CD4-positive, alpha-beta T cell treated with Interleukin-12 subunit alpha and Interleukin-12 subunit beta, for 1 hour (primary cell): ENCODE results near the gene LRRN3.

Experiments
- DNase-seq: peaks from one replicate; pipeline ENCODE4 v3.0.0-alpha.2; 2020

Gene LRRN3

GRCh38 chr7:111108000-111108399 lies 17.1 kb downstream of the LRRN3 start:
- DNase-seq: no peak

GRCh38 chr7:111108496-111108895 lies 17.6 kb downstream of the LRRN3 start:
- DNase-seq: no peak

DNA sequence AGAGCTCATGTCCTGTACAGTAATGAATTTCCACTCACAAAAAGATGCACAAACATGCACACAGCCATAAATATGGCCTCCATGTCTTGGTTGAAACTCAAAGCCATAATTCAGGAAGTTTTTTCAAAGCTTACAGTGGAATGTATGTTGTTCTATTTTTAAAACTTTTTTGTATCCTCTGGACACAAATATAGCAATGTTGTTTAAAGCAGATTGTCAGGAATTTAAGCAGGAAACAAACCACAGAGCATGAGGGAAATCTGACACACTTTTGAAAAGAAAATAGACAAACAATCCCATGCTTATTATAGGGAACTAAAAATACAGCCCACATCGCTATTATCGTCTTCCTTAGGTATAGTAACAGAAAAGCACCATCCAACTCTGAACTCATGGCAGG lies 21.5 kb downstream of the LRRN3 start:
- DNase-seq: no peak

DNA sequence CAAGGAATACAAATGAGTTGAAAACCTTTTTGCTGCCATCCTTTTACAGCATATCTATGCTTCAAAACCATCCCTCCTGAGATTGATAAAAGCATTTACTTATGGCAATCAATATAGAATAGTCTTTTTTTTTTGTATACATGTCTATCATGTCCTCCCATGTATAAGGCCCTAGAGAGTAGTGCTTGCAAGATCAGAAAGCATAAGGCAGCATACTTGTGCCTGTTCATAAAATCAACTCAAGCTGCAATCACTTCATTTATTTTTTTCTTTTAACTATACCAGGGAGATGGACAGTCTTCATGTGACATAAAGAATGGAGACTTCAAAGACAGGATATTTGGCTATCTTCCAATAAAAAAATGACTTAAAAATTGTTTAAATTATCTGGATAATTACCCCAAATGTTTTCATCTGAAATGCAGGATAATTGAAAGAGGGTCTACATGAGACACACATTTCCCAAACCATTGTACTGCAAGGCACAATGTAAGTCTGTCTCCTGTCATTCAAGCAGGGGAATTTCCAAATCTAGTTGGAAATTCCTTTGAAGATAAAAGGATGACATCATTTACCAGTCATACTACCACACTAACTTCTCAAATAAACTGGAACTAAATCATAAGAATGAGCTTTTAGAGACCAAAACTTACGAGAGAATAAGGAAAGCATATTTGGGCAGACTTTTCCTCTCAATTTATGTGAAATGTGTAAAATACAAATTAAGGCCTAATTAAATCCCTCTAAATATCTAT lies 22.5 kb downstream of the LRRN3 start:
- no peak for DNase-seq

DNA sequence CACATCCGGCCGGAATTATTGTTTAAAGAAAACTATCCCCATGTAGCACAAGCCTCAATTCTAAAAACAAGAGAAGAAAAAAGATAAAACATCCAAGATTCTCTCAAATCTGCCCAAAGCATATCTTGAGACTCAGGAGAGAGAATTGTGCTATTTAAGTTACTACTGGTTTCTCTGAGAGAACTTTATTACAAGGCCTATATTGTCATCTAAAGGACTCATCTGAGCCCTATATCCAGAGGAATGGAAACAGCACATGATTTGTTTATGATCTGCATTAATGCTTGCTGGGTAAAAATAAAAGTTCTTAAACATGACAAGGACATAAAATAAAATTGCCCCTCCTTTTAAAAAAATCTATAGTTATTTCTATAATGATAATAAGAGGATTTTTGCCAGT lies 25.0 kb downstream of the LRRN3 start:
- no peak for DNase-seq

GRCh38 chr7:111126987-111127386 lies 36.1 kb downstream of the LRRN3 start:
- no peak for DNase-seq

DNA sequence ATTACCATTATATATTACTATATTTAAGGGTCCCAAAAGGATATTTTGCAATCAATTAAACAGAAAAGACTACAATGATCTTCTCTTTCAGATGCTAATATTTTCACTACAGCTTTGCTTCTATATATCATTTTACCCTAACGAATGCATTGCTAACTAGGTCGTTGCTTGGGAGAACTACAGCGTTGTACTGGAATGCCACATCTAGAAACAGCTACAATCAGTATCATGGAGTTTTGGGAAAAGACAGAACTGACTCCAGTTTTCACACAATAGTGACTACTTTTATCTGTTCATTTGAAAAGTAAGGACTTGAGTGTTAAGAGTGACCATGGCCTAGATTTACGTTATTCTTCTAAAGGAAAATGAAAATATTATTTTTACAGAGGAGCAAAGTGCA lies 38.5 kb downstream of the LRRN3 start:
- no peak for DNase-seq

DNA sequence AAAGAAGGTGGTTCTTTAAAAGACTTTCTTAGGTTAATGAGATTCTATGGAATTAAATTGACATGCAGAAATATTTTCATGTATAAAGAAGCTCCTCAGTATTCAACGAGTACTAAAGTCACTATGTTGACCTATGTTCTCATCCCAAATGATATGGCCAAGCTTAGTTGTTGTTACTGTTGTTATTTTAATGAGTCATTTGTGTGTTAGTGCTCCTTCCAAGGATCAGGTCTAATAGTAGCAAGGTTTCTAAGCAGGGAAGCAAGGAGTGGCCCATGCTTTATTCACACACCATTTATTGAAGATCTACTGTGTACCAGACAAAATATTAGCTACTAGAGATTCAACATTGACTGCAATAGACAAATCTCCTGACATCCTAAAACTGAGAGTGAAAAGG lies 41.9 kb downstream of the LRRN3 start:
- no peak for DNase-seq

DNA sequence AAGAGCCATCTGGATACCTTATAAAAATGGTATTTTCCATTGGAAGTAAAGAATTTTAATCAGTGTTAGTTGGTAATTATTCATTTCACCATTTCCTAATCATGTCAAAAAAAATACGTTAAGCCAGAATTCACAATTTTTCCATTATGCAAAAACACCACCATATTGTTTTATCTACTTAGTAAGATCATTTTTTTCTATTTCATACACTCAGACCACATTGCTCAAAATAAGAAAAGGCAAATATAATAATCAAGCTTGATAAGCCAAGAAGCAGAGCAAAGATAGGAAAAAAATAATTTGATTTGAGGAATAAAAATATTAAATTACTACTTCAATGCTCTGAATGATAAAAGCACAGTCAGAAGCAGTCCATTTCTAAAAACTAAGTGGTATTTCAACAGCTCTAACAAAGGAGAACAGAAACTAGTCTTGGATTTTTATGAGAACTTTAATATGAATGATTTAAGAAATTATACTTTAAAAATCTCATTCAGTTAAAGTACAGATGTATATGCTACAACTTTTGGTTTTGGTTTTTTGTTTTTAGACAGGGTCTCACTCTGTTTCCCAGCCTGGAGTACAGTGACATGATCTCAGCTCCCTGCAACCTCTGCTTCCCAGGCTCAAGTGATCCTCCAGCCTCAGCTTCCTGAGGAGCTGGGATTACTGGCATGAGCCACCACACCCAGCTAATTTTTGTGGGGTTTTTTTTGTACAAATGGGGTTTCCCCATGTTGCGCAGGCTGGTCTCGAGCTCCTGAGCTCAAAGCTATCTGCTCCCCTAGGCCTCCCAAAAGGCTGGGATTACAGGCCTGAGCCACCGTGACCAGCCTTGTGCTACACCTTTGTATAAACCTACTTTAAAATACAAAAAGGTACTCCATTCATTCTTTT lies 46.6 kb downstream of the LRRN3 start:
- peak; percentile 24 for DNase-seq

DNA sequence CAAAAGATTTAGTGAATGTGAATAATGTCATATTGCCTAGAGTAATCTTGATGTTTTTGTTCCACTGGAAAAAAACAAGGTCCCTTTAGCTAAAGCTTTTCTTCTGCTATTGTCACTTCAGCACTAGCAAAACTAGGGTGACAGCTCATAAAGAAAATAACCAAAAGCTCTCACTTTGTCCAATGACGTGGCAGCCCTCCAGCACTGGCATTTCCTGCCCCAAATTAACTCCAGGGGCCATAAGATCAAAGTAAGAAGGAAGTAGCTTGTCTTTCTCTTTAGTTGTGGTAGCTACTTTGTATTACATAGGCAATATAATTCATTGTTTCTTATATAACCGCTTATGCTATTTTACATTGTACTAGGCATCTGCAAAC lies 47.3 kb downstream of the LRRN3 start:
- DNase-seq: peak; percentile 54

DNA sequence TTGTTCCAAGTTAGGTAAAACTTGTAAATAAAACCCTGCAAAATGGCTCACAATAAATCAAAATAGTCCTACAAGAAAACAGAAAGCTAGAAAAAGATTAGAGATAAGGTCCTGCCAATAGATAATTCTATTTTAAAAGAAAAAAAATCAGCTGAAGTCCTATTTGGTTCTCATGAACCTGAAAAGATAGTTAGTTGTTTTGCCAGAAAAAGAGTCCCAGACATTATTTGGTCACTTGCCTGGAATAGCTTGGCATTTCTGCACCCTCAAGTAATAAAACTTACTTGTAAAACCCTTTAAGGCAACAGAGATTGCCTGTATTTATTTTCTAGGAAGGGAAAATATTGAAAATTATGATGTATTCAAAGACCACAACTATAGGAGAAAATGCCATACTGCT lies 47.7 kb downstream of the LRRN3 start:
- no peak for DNase-seq

DNA sequence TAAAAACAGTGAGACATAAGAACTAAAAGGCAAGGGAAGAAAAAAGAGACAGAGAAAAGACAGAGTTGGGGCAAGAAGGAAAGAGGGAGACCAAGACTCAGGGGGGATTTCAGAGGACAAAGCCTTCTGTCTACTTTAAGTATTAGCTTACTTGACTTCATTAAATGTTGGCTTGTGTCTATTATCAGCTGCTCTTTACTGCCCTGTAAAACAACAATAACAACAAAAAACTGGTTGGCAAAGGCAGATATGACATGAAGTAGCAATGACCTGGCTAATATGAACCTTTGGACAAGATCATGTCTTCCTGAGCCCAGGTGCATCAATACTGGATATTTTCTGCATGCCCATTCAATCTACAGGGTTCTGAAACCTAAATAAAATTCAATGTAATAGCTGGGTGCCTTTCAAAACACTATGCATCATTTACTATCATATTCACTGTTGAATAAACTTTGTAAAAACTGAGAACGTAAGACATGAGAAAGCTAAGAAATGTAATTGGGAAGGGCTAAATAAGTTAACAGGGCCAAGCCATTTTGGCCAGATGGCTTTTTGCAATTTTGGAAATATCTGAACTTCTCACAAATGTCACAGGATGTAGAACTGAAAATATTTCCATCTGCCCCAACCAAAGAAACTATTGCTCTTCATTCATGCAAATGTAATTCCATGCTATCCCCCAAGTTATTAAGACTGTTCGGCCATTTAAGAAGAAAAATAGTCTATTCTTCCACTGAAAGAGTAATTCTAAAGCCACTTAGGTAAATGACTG lies 49.4 kb downstream of the LRRN3 start:
- no peak for DNase-seq

DNA sequence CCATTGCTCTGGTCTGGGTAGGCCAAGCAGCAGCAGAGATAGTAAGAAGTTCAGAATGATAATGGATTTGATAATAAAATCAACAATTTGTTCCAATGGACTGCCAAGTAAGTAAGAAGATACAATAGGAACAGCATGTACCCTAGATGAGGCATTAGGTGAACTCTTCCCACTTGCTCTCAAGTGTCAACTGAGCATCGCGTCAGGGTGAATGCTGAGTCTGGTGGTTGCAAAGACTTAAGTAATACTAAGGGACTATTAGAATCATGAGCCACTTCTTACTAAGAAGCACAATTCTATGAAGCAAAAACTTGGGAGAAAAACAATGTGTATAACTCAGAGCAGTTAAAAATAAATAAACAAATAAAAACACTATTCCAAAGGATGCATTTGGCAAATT lies 54.5 kb downstream of the LRRN3 start:
- DNase-seq: no peak

GRCh38 chr7:111146136-111146535 lies 55.2 kb downstream of the LRRN3 start:
- no peak for DNase-seq

- DNase-seq: no peak
Measured at GRCh38 chr7:111147708-111148533, 57.0 kb downstream of the LRRN3 start.

- no peak for DNase-seq
Measured at GRCh38 chr7:111150709-111151108, 59.8 kb downstream of the LRRN3 start.

GRCh38 chr7:111159426-111159825 lies 68.5 kb downstream of the LRRN3 start:
- no peak for DNase-seq

GRCh38 chr7:111160297-111160696 lies 69.4 kb downstream of the LRRN3 start:
- DNase-seq: no peak

DNA sequence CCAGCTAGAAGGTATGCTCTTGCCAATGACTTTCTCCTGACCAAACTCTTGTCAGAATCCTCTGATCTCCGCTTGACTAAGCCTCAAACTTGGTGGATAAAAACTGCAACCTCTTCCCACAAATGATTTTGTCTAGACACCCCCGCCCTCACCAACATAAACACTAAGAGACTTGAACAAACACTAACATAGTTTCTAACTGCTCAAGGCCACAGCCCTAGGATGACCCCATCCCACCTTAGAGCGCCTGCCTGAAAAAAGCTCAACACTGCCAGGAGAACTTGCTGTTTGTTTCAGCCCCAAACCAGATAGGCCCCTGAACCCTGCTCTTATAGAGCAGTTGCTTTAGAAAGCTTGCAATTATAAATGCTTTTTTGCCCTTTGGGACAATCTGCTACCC lies 71.8 kb downstream of the LRRN3 start:
- DNase-seq: no peak

- DNase-seq: no peak
Measured at GRCh38 chr7:111164442-111164841, 73.5 kb downstream of the LRRN3 start.

- DNase-seq: no peak
Measured at GRCh38 chr7:111168182-111168581, 77.3 kb downstream of the LRRN3 start.

GRCh38 chr7:111172564-111173257 lies 81.8 kb downstream of the LRRN3 start:
- no peak for DNase-seq
